HCT116 (cell line): Measurements from ENCODE around the gene DNASE2B. TPM values are rescaled to one million over a fixed set of nuclear protein-coding genes. Genes with fewer than 3 reads are reported as not detected.
A peak's percentile ranks its signal among the peaks of the same experiment; 100 is the strongest.

Experiments used
- ATAC-seq: fragments of 200-7000 bp; cut with Tn5 transposase; 2 replicates; pipeline ENCODE4 v1.9.1; 2020; ENCODE audit warnings: mild to moderate bottlenecking, moderate library complexity
- BruUV-seq: library from RNA; stranded (reverse); fragments of 400-500 nt; replicated peaks from 2 replicates; lab custom pipeline; 2021; lab: Mats Ljungman, UMichigan
- CTCF ChIA-PET: fragments of 300-600 bp; sonication (Branson Sonifier 250); formaldehyde crosslinking; loops from one replicate; lab custom pipeline; 2021; ENCODE audit warnings: antibody characterized with exemption; lab: Charles Lee
- POLR2A ChIA-PET: fragments of 300-600, 350-600 bp; sonication (Branson Sonifier 250); formaldehyde crosslinking; loops from one replicate; lab custom pipeline; 2021; ENCODE audit warnings: antibody characterized with exemption; lab: Charles Lee
- RAD21 ChIA-PET, 2 experiments: fragments of 300-600 bp; sonication (Branson Sonifier 250); formaldehyde crosslinking; loops; one replicate each; lab custom pipeline; 2023; ENCODE audit warnings: low total read pairs in 2 of 2; ENCODE audit not compliant: uncharacterized antibody in 2 of 2, unreplicated experiment in 2 of 2, low non-redundant PET in 1 of 2; lab: Charles Lee
- DNase-seq: peaks from one replicate; pipeline ENCODE4 v3.0.0-alpha.2; 2010; ENCODE audit warnings: low read depth, low spot score
- H2AFZ ChIP-seq: fragments of 200-600 bp; shearing (Covaris generic), sonication (generic); 2 replicates; pipeline ENCODE4 v1.6.1; 2017; ENCODE audit warnings: low read depth, mixed run types, mixed read lengths, antibody characterized with exemption, low read length; ENCODE audit not compliant: poor library complexity, severe bottlenecking
- H3K27ac ChIP-seq: 2 replicates; pipeline ENCODE4 v1.5.1; 2012; ENCODE audit warnings: low read depth, low read length
- H3K27me3 ChIP-seq: fragments of 200-600 bp; sonication (generic); 2 replicates; pipeline ENCODE4 v1.6.1; 2016; ENCODE audit warnings: mixed run types, low read length, mixed read lengths; ENCODE audit not compliant: insufficient read depth
- H3K36me3 ChIP-seq, 2 experiments: fragments of 200-500 bp in 1 of 2; fragments of 200-600 bp in 1 of 2; sonication (Bioruptor generic) in 1 of 2; sonication (generic) in 1 of 2; 2 replicates each; pipeline versions ENCODE4 v1.5.1 to v1.6.1; 2014 to 2016; ENCODE audit warnings: low read length in 2 of 2, inconsistent platforms in 1 of 2, mixed read lengths in 1 of 2, mixed run types in 1 of 2; ENCODE audit not compliant: insufficient read depth in 2 of 2, control insufficient read depth in 1 of 2
- H3K4me1 ChIP-seq, 2 experiments: fragments of 200-600 bp in 1 of 2; sonication (generic) in 1 of 2; 2 replicates each; pipeline versions ENCODE4 v1.5.1 to v1.6.1; 2012 to 2017; ENCODE audit warnings: low read length in 2 of 2, inconsistent platforms in 1 of 2, mild to moderate bottlenecking in 1 of 2, mixed read lengths in 1 of 2, mixed run types in 1 of 2, moderate library complexity in 1 of 2; ENCODE audit not compliant: insufficient read depth in 2 of 2, control insufficient read depth in 1 of 2
- H3K4me2 ChIP-seq: fragments of 200-600 bp; sonication (generic); 2 replicates; pipeline ENCODE4 v1.6.1; 2017; ENCODE audit warnings: mixed run types, low read length, mixed read lengths
- H3K4me3 ChIP-seq, 2 experiments: fragments of 200-600 bp in 1 of 2; sonication (generic) in 1 of 2; replicated peaks in 1 of 2; 2 replicates each; pipeline ENCODE4 v1.5.1; 2011 to 2016; ENCODE audit warnings: low read length in 2 of 2, control low read depth in 1 of 2, low read depth in 1 of 2, mild to moderate bottlenecking in 1 of 2, mixed read lengths in 1 of 2, mixed run types in 1 of 2
- H3K79me2 ChIP-seq: fragments of 200-600 bp; sonication (generic); 2 replicates; pipeline ENCODE4 v1.6.1; 2017; ENCODE audit warnings: mild to moderate bottlenecking, mixed run types, low read length, moderate library complexity, mixed read lengths; ENCODE audit not compliant: insufficient read depth
- H3K9ac ChIP-seq: fragments of 200-600 bp; sonication (generic); 2 replicates; pipeline ENCODE4 v1.6.1; 2016; ENCODE audit warnings: low read length, mixed read lengths
- H3K9me2 ChIP-seq: fragments of 200-600 bp; sonication (generic), shearing (Covaris generic); 2 replicates; pipeline ENCODE4 v1.6.1; 2017; ENCODE audit warnings: mixed run types, mild to moderate bottlenecking, moderate library complexity; ENCODE audit not compliant: insufficient read depth
- H3K9me3 ChIP-seq, 2 experiments: fragments of 200-500 bp in 1 of 2; fragments of 200-600 bp in 1 of 2; sonication (Bioruptor generic) in 1 of 2; sonication (generic) in 1 of 2; 2 replicates each; pipeline ENCODE4 v1.6.1; 2014 to 2017; ENCODE audit warnings: low read length in 2 of 2, mixed read lengths in 2 of 2, inconsistent platforms in 1 of 2, low read depth in 1 of 2, mild to moderate bottlenecking in 1 of 2, mixed run types in 1 of 2, moderate library complexity in 1 of 2; ENCODE audit not compliant: control insufficient read depth in 1 of 2, insufficient read depth in 1 of 2
- H4K20me1 ChIP-seq: fragments of 200-600 bp; sonication (generic), shearing (Covaris generic); 2 replicates; pipeline ENCODE4 v1.6.1; 2017; ENCODE audit warnings: mixed run types, mild to moderate bottlenecking, moderate library complexity; ENCODE audit not compliant: insufficient read depth
- CBX3 ChIP-seq: IDR thresholded peaks from 2 replicates; pipeline ENCODE4 v1.6.1; 2012; ENCODE audit warnings: low read depth
- EGR1 ChIP-seq: IDR thresholded peaks from 2 replicates; pipeline ENCODE4 v1.6.1; 2012; ENCODE audit warnings: low read depth
- EZH2 ChIP-seq: fragments of 200-600 bp; sonication (generic); IDR thresholded peaks from 2 replicates; pipeline ENCODE4 v1.6.1; 2017; ENCODE audit warnings: antibody characterized with exemption, mixed run types
- EZH2phosphoT487 ChIP-seq: fragments of 200-600 bp; IDR thresholded peaks from 2 replicates; pipeline ENCODE4 v1.6.1; 2018; ENCODE audit warnings: antibody characterized with exemption, borderline replicate concordance
- FOSL1 ChIP-seq: IDR thresholded peaks from 2 replicates; pipeline ENCODE4 v1.6.1; 2012; ENCODE audit warnings: low read depth
- POLR2A ChIP-seq: IDR thresholded peaks from 2 replicates; pipeline ENCODE4 v1.7.0; 2011; ENCODE audit warnings: borderline replicate concordance; ENCODE audit not compliant: insufficient read depth, insufficient read length; ENCODE audit errors: extremely low read depth
- POLR2AphosphoS5 ChIP-seq: IDR thresholded peaks from 2 replicates; pipeline ENCODE4 v1.6.1; 2011; ENCODE audit warnings: mild to moderate bottlenecking, low read depth, low read length, moderate library complexity
- RAD21 ChIP-seq: IDR thresholded peaks from 2 replicates; pipeline ENCODE4 v1.6.1; 2012; ENCODE audit warnings: low read depth, mild to moderate bottlenecking
- SIN3A ChIP-seq: IDR thresholded peaks from 2 replicates; pipeline ENCODE4 v1.6.1; 2012; ENCODE audit warnings: low read depth
- YY1 ChIP-seq: IDR thresholded peaks from 2 replicates; pipeline ENCODE4 v1.6.1; 2011; ENCODE audit warnings: low read length, low read depth, moderate library complexity, mild to moderate bottlenecking; ENCODE audit not compliant: insufficient replicate concordance; ENCODE audit errors: extremely low read depth
- ZFX ChIP-seq: fragments of 450-650 bp; IDR thresholded peaks from 2 replicates; pipeline ENCODE4 v1.6.1; 2017
- ZNF274 ChIP-seq: fragments of 200-500 bp; sonication (Bioruptor generic); IDR thresholded peaks from 2 replicates; pipeline ENCODE4 v1.6.1; 2014; ENCODE audit warnings: mild to moderate bottlenecking, low read depth, low read length, inconsistent platforms
- intact Hi-C: fragments of 100-400 bp; cut with micrococcal nuclease; formaldehyde crosslinking; loops from 2 replicates; pipeline ENCODE4 v1.10.0; 2022
- total RNA-seq: library from RNA; stranded (reverse); gene quantifications from one replicate; pipeline ENCODE4 v1.2.1, GENCODE V29; 2021; ENCODE audit not compliant: unreplicated experiment
- TF ChIP-seq, protein P1 (sequence below): IDR thresholded peaks from 2 replicates; pipeline ENCODE4 v1.6.1; 2011; ENCODE audit warnings: mild to moderate bottlenecking, low read length, moderate library complexity; ENCODE audit not compliant: insufficient replicate concordance; ENCODE audit errors: extremely low read depth
- TF ChIP-seq, protein P2 (sequence below): IDR thresholded peaks from 2 replicates; pipeline ENCODE4 v1.6.1; 2012; ENCODE audit warnings: low read depth
- TF ChIP-seq, protein P3 (sequence below): IDR thresholded peaks from 2 replicates; pipeline ENCODE4 v1.6.1; 2012

DNASE2B gene
- total RNA-seq, 1 experiment from 2014 or later = 0.42 TPM

DNA sequence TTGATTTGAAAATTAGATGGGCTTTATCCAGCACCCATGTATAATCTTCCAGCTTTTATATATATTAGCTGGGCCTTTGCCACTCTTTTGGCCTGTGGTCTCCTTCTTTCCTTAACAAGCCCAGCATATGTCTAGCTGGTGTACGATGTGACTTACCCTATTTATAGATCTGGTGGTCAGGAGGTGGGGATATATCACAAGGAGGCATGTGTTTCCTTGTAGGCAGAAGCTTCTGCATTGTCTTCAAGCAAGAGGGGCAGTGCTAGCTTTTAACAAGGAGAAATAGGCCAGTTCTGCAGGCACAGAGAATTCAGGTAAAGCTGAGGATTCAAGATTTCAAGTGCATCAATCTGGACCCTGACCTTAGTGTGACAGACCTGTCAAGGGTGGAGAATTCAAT lies 38.0 kb upstream of the DNASE2B start:
- Histone ChIP-seq H3K36me3 (no peaks in the 10 kb centered on the region; a peak in 1 of 4 replicates), H3K79me2 (no peaks in the 10 kb centered on the region), H3K9ac (no peak overlapping the region), H3K27me3 (no peaks in the 10 kb centered on the region), H3K4me1 (peaks cover 22 to 43% of the 10 kb centered on the region in 2 experiments), H3K4me2 (no peak overlapping the region), H3K9me3 (peaks cover 4 to 16% of the 10 kb centered on the region in 2 experiments; a peak in 1 of 4 replicates), H3K9me2 (no peaks in the 10 kb centered on the region), H2AFZ (no peak overlapping the region), H4K20me1 (no peaks in the 10 kb centered on the region), H3K4me3 (no peak overlapping the region), H3K27ac (peak overlapping the region; percentile 14; the same call in 1 of the 2 replicates)
- TF ChIP-seq EGR1 (no peak), FOSL1 (no peak), ZFX (no peak), YY1 (no peak), SIN3A (no peak), POLR2AphosphoS5 (no peak), ZNF274 (no peak), POLR2A (no peak), EZH2 (no peak)
- no TSS peak for BruUV-seq
- intact Hi-C loops = no loop called here
- ChIA-PET POLR2A (interaction anchor here (1.3 kb wide), 1 partner anchor 10 kb away, joined by 3 read pairs; no protein-coding TSS in a partner anchor), CTCF (no interaction called here), RAD21 (no interaction called here)
- DNase-seq (no peak), ATAC-seq (no peak)

DNA sequence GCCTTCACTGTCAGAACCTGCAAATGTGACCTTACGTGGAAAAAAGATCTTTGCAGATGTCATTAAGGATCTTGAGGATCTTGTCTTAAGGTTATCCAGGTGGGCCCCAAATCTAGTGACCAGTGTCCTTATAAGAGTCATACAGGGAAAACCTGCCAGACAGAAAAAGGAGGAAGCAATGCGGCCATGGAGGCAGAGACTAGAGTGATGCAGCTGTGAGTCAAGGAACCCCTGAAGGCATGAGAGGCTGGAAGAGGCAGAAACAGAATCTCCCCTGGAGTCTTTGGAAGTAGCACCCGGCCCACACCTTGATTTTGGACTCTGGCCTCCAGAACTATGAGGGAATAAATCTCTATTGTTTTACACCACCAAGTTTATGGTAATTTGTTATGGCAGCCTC lies 36.5 kb upstream of the DNASE2B start:
- CTCF ChIA-PET = no interaction called here
- H3K9me3 ChIP-seq = peaks cover 4 to 12% of the 10 kb centered on the region in 2 experiments; a peak in 1 of 4 replicates
- no peaks in the 10 kb centered on the region for H3K27me3 ChIP-seq
- intact Hi-C loops = no loop called here
- POLR2A ChIA-PET = no interaction called here
- no peaks in the 10 kb centered on the region for H3K79me2 ChIP-seq
- no peak overlapping the region for H3K4me3 ChIP-seq
- no peaks in the 10 kb centered on the region for H3K9me2 ChIP-seq
- no peak for DNase-seq
- H3K27ac ChIP-seq = peak overlapping the region; percentile 99
- peaks cover 33 to 58% of the 10 kb centered on the region in 2 experiments for H3K4me1 ChIP-seq
- BruUV-seq = no TSS peak
- RAD21 ChIA-PET = no interaction called here
- no peak overlapping the region for H3K9ac ChIP-seq
- no peaks in the 10 kb centered on the region for H4K20me1 ChIP-seq
- H2AFZ ChIP-seq = no peak overlapping the region
- no peaks in the 10 kb centered on the region; a peak in 1 of 4 replicates for H3K36me3 ChIP-seq
- H3K4me2 ChIP-seq = peak overlapping the region; percentile 33
- ATAC-seq = no peak
- TF ChIP-seq ZNF274 = no peak
- no peak for TF ChIP-seq CBX3
- no peak for TF ChIP-seq ZFX
- TF ChIP-seq, protein P1, sequence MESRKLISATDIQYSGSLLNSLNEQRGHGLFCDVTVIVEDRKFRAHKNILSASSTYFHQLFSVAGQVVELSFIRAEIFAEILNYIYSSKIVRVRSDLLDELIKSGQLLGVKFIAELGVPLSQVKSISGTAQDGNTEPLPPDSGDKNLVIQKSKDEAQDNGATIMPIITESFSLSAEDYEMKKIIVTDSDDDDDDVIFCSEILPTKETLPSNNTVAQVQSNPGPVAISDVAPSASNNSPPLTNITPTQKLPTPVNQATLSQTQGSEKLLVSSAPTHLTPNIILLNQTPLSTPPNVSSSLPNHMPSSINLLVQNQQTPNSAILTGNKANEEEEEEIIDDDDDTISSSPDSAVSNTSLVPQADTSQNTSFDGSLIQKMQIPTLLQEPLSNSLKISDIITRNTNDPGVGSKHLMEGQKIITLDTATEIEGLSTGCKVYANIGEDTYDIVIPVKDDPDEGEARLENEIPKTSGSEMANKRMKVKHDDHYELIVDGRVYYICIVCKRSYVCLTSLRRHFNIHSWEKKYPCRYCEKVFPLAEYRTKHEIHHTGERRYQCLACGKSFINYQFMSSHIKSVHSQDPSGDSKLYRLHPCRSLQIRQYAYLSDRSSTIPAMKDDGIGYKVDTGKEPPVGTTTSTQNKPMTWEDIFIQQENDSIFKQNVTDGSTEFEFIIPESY = no peak
- TF ChIP-seq RAD21 = no peak
- no peak for TF ChIP-seq EZH2
- TF ChIP-seq EGR1 = no peak
- TF ChIP-seq YY1 = no peak
- peak; percentile 71 for TF ChIP-seq FOSL1
- TF ChIP-seq, protein P2, sequence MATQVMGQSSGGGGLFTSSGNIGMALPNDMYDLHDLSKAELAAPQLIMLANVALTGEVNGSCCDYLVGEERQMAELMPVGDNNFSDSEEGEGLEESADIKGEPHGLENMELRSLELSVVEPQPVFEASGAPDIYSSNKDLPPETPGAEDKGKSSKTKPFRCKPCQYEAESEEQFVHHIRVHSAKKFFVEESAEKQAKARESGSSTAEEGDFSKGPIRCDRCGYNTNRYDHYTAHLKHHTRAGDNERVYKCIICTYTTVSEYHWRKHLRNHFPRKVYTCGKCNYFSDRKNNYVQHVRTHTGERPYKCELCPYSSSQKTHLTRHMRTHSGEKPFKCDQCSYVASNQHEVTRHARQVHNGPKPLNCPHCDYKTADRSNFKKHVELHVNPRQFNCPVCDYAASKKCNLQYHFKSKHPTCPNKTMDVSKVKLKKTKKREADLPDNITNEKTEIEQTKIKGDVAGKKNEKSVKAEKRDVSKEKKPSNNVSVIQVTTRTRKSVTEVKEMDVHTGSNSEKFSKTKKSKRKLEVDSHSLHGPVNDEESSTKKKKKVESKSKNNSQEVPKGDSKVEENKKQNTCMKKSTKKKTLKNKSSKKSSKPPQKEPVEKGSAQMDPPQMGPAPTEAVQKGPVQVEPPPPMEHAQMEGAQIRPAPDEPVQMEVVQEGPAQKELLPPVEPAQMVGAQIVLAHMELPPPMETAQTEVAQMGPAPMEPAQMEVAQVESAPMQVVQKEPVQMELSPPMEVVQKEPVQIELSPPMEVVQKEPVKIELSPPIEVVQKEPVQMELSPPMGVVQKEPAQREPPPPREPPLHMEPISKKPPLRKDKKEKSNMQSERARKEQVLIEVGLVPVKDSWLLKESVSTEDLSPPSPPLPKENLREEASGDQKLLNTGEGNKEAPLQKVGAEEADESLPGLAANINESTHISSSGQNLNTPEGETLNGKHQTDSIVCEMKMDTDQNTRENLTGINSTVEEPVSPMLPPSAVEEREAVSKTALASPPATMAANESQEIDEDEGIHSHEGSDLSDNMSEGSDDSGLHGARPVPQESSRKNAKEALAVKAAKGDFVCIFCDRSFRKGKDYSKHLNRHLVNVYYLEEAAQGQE = no peak
- no peak for TF ChIP-seq EZH2phosphoT487
- TF ChIP-seq, protein P3, sequence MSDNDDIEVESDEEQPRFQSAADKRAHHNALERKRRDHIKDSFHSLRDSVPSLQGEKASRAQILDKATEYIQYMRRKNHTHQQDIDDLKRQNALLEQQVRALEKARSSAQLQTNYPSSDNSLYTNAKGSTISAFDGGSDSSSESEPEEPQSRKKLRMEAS = no peak
